ENCODE measurements around the gene GRIK3. TPM values are rescaled to one million over a fixed set of nuclear protein-coding genes. Genes with fewer than 3 reads are reported as not detected.
A peak's percentile ranks its signal among the peaks of the same experiment; 100 is the strongest.
"Not testable (repeated sequence)": the region's sequence is repeated elsewhere in the genome, so short reads cannot be mapped to it uniquely, and the experiment has no call there.

Gene GRIK3
- total and polyA plus RNA-seq, 5 donors = 0.95 to 1.8 (median 1.6) TPM

- Histone ChIP-seq H3K9me3 (ENCODE audit: control insufficient read depth, low read length) (no peaks in the 10 kb centered on the region), H3K27me3 (ENCODE audit: control insufficient read depth, insufficient read depth) (peaks cover 2% of the 10 kb centered on the region), H3K4me3 (ENCODE audit: low read length) (no peak overlapping the region), H3K27ac (ENCODE audit: low read length) (no peak overlapping the region), H3K4me1 (ENCODE audit: control insufficient read depth, insufficient read depth, low read length) (no peaks in the 10 kb centered on the region)
- WGBS = 47% methylated on average over 14 of the region's 14 CpGs
- intact Hi-C loops (cut with DNase I) = no loop called here
- DNase-seq = no peak
- no peak for ATAC-seq
These were observed 265.7 kb downstream of the GRIK3 start for GRCh38 chr1:36768486-36769178.

- H3K9me3 ChIP-seq (ENCODE audit: control insufficient read depth, low read length); H3K4me1 ChIP-seq (ENCODE audit: control insufficient read depth, insufficient read depth, low read length); H3K27me3 ChIP-seq (ENCODE audit: control insufficient read depth, insufficient read depth); H3K4me3 ChIP-seq (ENCODE audit: low read length); intact Hi-C loops (cut with DNase I); ATAC-seq; H3K27ac ChIP-seq (ENCODE audit: low read length); DNase-seq: not testable (repeated sequence)
- 90% methylated on average over 1 of the region's 4 CpGs for WGBS
These were observed 266.9 kb downstream of the GRIK3 start for GRCh38 chr1:36767429-36767828.

GRCh38 chr1:36766481-36766880 lies 267.8 kb downstream of the GRIK3 start:
- Histone ChIP-seq H3K9me3 (ENCODE audit: control insufficient read depth, low read length) (no peaks in the 10 kb centered on the region), H3K27ac (ENCODE audit: low read length) (no peak overlapping the region), H3K4me1 (ENCODE audit: control insufficient read depth, insufficient read depth, low read length) (no peaks in the 10 kb centered on the region), H3K4me3 (ENCODE audit: low read length) (no peak overlapping the region), H3K27me3 (ENCODE audit: control insufficient read depth, insufficient read depth) (no peaks in the 10 kb centered on the region)
- WGBS = 42% methylated on average over 4 of the region's 4 CpGs
- intact Hi-C loops (cut with DNase I) = no loop called here
- ATAC-seq (no peak), DNase-seq (no peak)

DNA sequence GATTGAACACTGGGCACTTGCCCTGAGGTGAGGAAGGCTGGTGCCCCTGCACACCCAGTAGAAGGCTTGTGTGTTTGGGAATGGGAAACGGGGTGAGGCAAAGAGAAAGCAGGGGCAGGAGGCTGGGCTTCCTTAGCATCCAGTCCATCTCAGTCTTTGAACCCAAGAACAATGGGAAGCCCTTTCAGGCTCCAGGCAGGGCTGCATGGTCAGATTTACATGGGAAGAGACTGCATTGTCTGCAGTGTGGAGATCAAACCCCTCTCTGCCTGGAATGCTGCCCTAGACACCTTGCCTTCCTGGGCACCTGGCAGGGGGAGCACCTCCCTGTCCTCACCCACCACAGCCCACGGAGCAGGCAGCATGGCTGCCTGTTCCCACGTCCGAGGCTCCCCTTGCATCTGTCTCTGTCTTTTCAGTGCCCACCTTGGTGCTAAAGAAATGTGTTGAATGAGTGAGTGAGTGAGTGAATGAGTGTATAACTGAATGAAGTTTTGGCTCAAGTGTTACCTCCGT lies 268.5 kb downstream of the GRIK3 start:
- no peaks in the 10 kb centered on the region for H3K4me1 ChIP-seq (ENCODE audit: control insufficient read depth, insufficient read depth, low read length)
- DNase-seq = no peak
- no peaks in the 10 kb centered on the region for H3K9me3 ChIP-seq (ENCODE audit: control insufficient read depth, low read length)
- ATAC-seq = no peak
- H3K4me3 ChIP-seq (ENCODE audit: low read length) = no peak overlapping the region
- intact Hi-C loops (cut with DNase I) = no loop called here
- no peak overlapping the region for H3K27ac ChIP-seq (ENCODE audit: low read length)
- WGBS = 51% methylated on average over 5 of the region's 5 CpGs
- H3K27me3 ChIP-seq (ENCODE audit: control insufficient read depth, insufficient read depth) = no peaks in the 10 kb centered on the region

GRCh38 chr1:36764798-36765197 lies 269.5 kb downstream of the GRIK3 start:
- no peak overlapping the region for H3K27ac ChIP-seq (ENCODE audit: low read length)
- DNase-seq (no peak), ATAC-seq (no peak)
- intact Hi-C loops (cut with DNase I) = no loop called here
- H3K4me1 ChIP-seq (ENCODE audit: control insufficient read depth, insufficient read depth, low read length) = no peaks in the 10 kb centered on the region
- H3K4me3 ChIP-seq (ENCODE audit: low read length) = no peak overlapping the region
- WGBS = 10% methylated on average over 2 of the region's 2 CpGs
- no peaks in the 10 kb centered on the region for H3K27me3 ChIP-seq (ENCODE audit: control insufficient read depth, insufficient read depth)
- H3K9me3 ChIP-seq (ENCODE audit: control insufficient read depth, low read length) = no peaks in the 10 kb centered on the region

DNA sequence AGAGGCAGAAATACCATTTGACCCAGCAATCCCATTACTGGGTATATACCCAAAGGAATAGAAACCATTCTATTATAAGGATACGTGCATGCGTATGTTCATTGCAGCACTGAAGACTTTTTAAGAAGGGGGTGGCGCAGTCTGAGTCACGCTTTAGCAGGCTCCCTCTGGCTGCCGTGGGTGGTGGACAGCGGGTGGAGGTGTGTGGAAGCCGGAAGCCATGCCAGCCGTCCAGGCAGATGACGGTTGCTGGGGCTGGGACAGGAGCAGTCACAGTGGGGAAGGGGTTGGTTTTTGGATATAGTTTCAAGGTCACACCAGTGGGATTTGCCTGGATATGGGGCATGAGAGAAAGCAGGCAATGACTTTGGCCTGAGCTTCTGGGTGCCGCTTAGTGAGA lies 270.5 kb downstream of the GRIK3 start:
- ATAC-seq = no peak
- Histone ChIP-seq H3K4me1 (ENCODE audit: control insufficient read depth, insufficient read depth, low read length) (no peaks in the 10 kb centered on the region), H3K4me3 (ENCODE audit: low read length) (no peak overlapping the region), H3K27me3 (ENCODE audit: control insufficient read depth, insufficient read depth) (no peaks in the 10 kb centered on the region), H3K9me3 (ENCODE audit: control insufficient read depth, low read length) (no peaks in the 10 kb centered on the region), H3K27ac (ENCODE audit: low read length) (no peak overlapping the region)
- intact Hi-C loops (cut with DNase I) = no loop called here
- DNase-seq = no peak
- 90% methylated on average over 10 of the region's 10 CpGs for whole genome bisulfite sequencing

DNA sequence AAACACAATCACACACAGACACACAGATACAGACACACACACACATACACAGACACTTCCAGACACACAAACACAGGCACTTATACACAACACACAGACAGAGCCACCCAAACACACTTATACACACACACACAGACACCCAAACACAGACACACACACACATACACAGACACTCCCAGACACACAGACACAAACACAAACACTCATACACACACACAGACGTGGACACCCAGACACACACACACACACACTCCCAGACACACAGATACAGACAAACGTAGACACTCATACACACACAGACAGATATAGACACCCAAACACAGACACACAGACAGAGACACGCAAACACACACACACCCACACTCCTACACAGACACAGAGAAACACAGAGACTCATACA lies 272.1 kb downstream of the GRIK3 start:
- intact Hi-C loops (cut with DNase I) = no loop called here
- DNase-seq = no peak
- Histone ChIP-seq H3K4me3 (ENCODE audit: low read length) (no peak overlapping the region), H3K9me3 (ENCODE audit: control insufficient read depth, low read length) (no peaks in the 10 kb centered on the region), H3K27ac (ENCODE audit: low read length) (no peak overlapping the region), H3K4me1 (ENCODE audit: control insufficient read depth, insufficient read depth, low read length) (no peaks in the 10 kb centered on the region), H3K27me3 (ENCODE audit: control insufficient read depth, insufficient read depth) (no peaks in the 10 kb centered on the region)
- WGBS = 76% methylated on average over 3 of the region's 3 CpGs
- no peak for ATAC-seq

- intact Hi-C loops (cut with DNase I) = no loop called here
- Histone ChIP-seq H3K27me3 (ENCODE audit: control insufficient read depth, insufficient read depth) (no peaks in the 10 kb centered on the region), H3K4me1 (ENCODE audit: control insufficient read depth, insufficient read depth, low read length) (no peaks in the 10 kb centered on the region), H3K27ac (ENCODE audit: low read length) (no peak overlapping the region), H3K4me3 (ENCODE audit: low read length) (no peak overlapping the region), H3K9me3 (ENCODE audit: control insufficient read depth, low read length) (no peaks in the 10 kb centered on the region)
- DNase-seq (no peak), ATAC-seq (peak in 1 of 2 donors; percentile 13)
These were observed 273.2 kb downstream of the GRIK3 start for GRCh38 chr1:36761113-36761512.

DNA sequence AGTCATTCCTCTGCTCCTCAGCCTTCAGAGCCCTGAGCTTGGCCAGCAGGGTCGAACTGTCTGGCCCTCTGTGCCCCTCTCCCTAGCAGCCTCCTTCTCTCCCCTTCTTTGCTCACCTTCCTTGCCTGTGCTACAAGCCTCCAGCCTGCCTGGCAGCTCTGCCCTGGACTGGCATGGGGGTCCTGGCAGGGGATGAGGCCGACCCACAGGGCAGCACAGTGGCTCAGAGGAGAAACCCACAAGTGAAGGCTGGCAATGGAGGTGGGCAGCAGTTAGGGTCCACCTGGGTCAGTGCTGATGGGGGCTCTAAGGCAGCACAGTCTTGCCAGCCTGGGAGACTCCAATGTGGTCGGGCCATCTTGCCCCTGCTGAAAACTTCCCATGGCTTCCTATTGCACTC lies 274.2 kb downstream of the GRIK3 start:
- ATAC-seq = no peak
- Histone ChIP-seq H3K4me3 (ENCODE audit: low read length) (no peak overlapping the region), H3K27ac (ENCODE audit: low read length) (no peak overlapping the region), H3K9me3 (ENCODE audit: control insufficient read depth, low read length) (no peaks in the 10 kb centered on the region), H3K4me1 (ENCODE audit: control insufficient read depth, insufficient read depth, low read length) (no peaks in the 10 kb centered on the region), H3K27me3 (ENCODE audit: control insufficient read depth, insufficient read depth) (no peaks in the 10 kb centered on the region)
- intact Hi-C loops (cut with DNase I) = no loop called here
- WGBS = 61% methylated on average over 3 of the region's 3 CpGs
- DNase-seq = no peak

DNA sequence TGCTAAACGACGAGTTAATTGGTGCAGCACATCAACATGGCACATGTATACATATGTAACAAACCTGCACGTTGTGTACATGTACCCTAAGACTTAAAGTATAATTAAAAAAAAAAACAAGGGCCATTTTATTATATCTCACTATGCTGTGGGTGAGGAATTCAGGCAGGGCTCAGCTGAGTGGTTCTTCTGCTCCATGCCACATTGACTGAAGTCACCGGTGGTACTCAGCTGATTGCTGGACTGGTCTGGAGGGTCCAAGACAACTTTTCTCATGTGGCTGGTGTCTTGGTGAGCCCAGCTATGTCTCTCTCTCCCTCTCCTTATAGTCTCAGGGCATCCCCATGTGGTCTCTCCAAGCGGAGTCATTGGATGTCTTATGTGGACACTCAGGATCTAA lies 275.0 kb downstream of the GRIK3 start:
- ATAC-seq (no peak), DNase-seq (no peak)
- no peaks in the 10 kb centered on the region for H3K27me3 ChIP-seq (ENCODE audit: control insufficient read depth, insufficient read depth)

GRCh38 chr1:36755303-36756230 lies 278.7 kb downstream of the GRIK3 start:
- Histone ChIP-seq H3K27me3 (ENCODE audit: control insufficient read depth, insufficient read depth) (no peaks in the 10 kb centered on the region), H3K4me3 (ENCODE audit: low read length) (no peak overlapping the region), H3K27ac (ENCODE audit: low read length) (no peak overlapping the region), H3K4me1 (ENCODE audit: control insufficient read depth, insufficient read depth, low read length) (no peaks in the 10 kb centered on the region), H3K9me3 (ENCODE audit: control insufficient read depth, low read length) (no peaks in the 10 kb centered on the region)
- DNase-seq (no peak), ATAC-seq (no peak)
- intact Hi-C loops (cut with DNase I) = no loop called here
- 75% methylated on average over 12 of the region's 12 CpGs for WGBS

More for the DNA sequence above, 275.0 kb downstream of the GRIK3 start:
- Histone ChIP-seq H3K4me1 (ENCODE audit: control insufficient read depth, insufficient read depth, low read length) (no peaks in the 10 kb centered on the region), H3K4me3 (ENCODE audit: low read length) (no peak overlapping the region), H3K27ac (ENCODE audit: low read length) (no peak overlapping the region), H3K9me3 (ENCODE audit: control insufficient read depth, low read length) (no peaks in the 10 kb centered on the region)
- intact Hi-C loops (cut with DNase I) = no loop called here
- WGBS = 94% methylated on average over 5 of the region's 5 CpGs
